Measurements from ENCODE around the gene PKD1L1. TPM values are rescaled to one million over a fixed set of nuclear protein-coding genes. Genes with fewer than 3 reads are reported as not detected.
A peak's percentile ranks its signal among the peaks of the same experiment; 100 is the strongest.

The PKD1L1 gene
- total and polyA plus RNA-seq, 7 donors, result 0.16 to 1.2 (median 0.63) TPM; not detected in 1

- H3K9me3 ChIP-seq, result no peaks in the 10 kb centered on the region
- DNase-seq, result no peak
- intact Hi-C loops (cut with DNase I), result no loop called here
- no peak overlapping the region for H3K4me3 ChIP-seq
- whole genome bisulfite sequencing, 2 donors, result 95% methylated on average over 1 of the region's 1 CpG
- H3K27ac ChIP-seq, result no peak overlapping the region
- H3K36me3 ChIP-seq, result no peaks in the 10 kb centered on the region
- peaks cover 0 to 12% (median 10%) of the 10 kb centered on the region in 4 donors for H3K4me1 ChIP-seq
- no peaks in the 10 kb centered on the region for H3K27me3 ChIP-seq
- TF ChIP-seq EP300 (IDR thresholded peaks at IDR 0.05), result no peak
- no peak for TF ChIP-seq POLR2AphosphoS5 (IDR thresholded peaks at IDR 0.05)
- TF ChIP-seq CTCF (IDR thresholded peaks at IDR 0.05), result no peak
- TF ChIP-seq POLR2A (IDR thresholded peaks at IDR 0.05), result no peak
Measured at GRCh38 chr7:47777531-47778152, 170.6 kb downstream of the PKD1L1 start.

- Histone ChIP-seq H3K27ac (no peak overlapping the region), H3K4me1 (peaks cover 0 to 10% (median 9%) of the 10 kb centered on the region in 4 donors), H3K4me3 (no peak overlapping the region), H3K27me3 (no peaks in the 10 kb centered on the region), H3K36me3 (no peaks in the 10 kb centered on the region), H3K9me3 (no peaks in the 10 kb centered on the region)
- WGBS, 2 donors, result 93 to 97% methylated on average over 1 of the region's 1 CpG
- intact Hi-C loops (cut with DNase I), result no loop called here
- DNase-seq, result no peak
- TF ChIP-seq EP300 (IDR thresholded peaks at IDR 0.05) (no peak), POLR2AphosphoS5 (IDR thresholded peaks at IDR 0.05) (no peak), POLR2A (IDR thresholded peaks at IDR 0.05) (no peak), CTCF (IDR thresholded peaks at IDR 0.05) (no peak)
Measured at GRCh38 chr7:47776335-47776734, 171.9 kb downstream of the PKD1L1 start.

GRCh38 chr7:47775238-47775637 lies 173.0 kb downstream of the PKD1L1 start:
- Histone ChIP-seq H3K4me1 (peaks cover 0 to 14% (median 11%) of the 10 kb centered on the region in 4 donors), H3K36me3 (no peaks in the 10 kb centered on the region), H3K9me3 (no peaks in the 10 kb centered on the region), H3K27me3 (no peaks in the 10 kb centered on the region), H3K4me3 (no peak overlapping the region), H3K27ac (no peak overlapping the region)
- TF ChIP-seq EP300 (IDR thresholded peaks at IDR 0.05), result no peak
- no peak for TF ChIP-seq CTCF (IDR thresholded peaks at IDR 0.05)
- no peak for TF ChIP-seq POLR2A (IDR thresholded peaks at IDR 0.05)
- TF ChIP-seq POLR2AphosphoS5 (IDR thresholded peaks at IDR 0.05), result no peak
- intact Hi-C loops (cut with DNase I), result no loop called here
- 52 to 58% methylated on average over 2 of the region's 2 CpGs for WGBS, 2 donors
- no peak for DNase-seq

GRCh38 chr7:47772492-47772891 lies 175.8 kb downstream of the PKD1L1 start:
- H3K4me3 ChIP-seq, result no peak overlapping the region
- no peak for TF ChIP-seq POLR2A (IDR thresholded peaks at IDR 0.05)
- no peak for TF ChIP-seq EP300 (IDR thresholded peaks at IDR 0.05)
- TF ChIP-seq CTCF (IDR thresholded peaks at IDR 0.05), result no peak
- no peak for TF ChIP-seq POLR2AphosphoS5 (IDR thresholded peaks at IDR 0.05)
- DNase-seq, result no peak
- intact Hi-C loops (cut with DNase I), result no loop called here
- no peaks in the 10 kb centered on the region for H3K36me3 ChIP-seq
- H3K27ac ChIP-seq, result peak overlapping the region in 1 of 4 donors; percentile 70
- WGBS, 2 donors, result 93% methylated on average over 4 of the region's 4 CpGs
- H3K27me3 ChIP-seq, result no peaks in the 10 kb centered on the region
- peaks cover 0 to 14% (median 11%) of the 10 kb centered on the region in 4 donors for H3K4me1 ChIP-seq
- H3K9me3 ChIP-seq, result no peaks in the 10 kb centered on the region

- no peak for TF ChIP-seq POLR2A (IDR thresholded peaks at IDR 0.05)
- no peak for TF ChIP-seq EP300 (IDR thresholded peaks at IDR 0.05)
- no peak for TF ChIP-seq CTCF (IDR thresholded peaks at IDR 0.05)
- TF ChIP-seq POLR2AphosphoS5 (IDR thresholded peaks at IDR 0.05), result no peak
- Histone ChIP-seq H3K36me3 (no peaks in the 10 kb centered on the region), H3K27me3 (no peaks in the 10 kb centered on the region), H3K4me3 (no peak overlapping the region), H3K27ac (peak overlapping the region in 3 of 4 donors; percentile 42 to 70 (median 55)), H3K9me3 (no peaks in the 10 kb centered on the region), H3K4me1 (peaks cover 0 to 14% (median 11%) of the 10 kb centered on the region in 4 donors)
- intact Hi-C loops (cut with DNase I), result no loop called here
- WGBS, 2 donors, result 80% methylated on average over 5 of the region's 5 CpGs
- no peak for DNase-seq
Measured at GRCh38 chr7:47771990-47772360, 176.3 kb downstream of the PKD1L1 start.

Measured in sigmoid colon (tissue), 7 donors.